K562 (cell line): ENCODE data around the gene CDKL4.

Source experiments
- CBFA2T2 ChIP-seq: fragments of 450-650 bp; conservative IDR thresholded peaks from 2 replicates; pipeline ENCODE4 v1.6.1; 2017; ENCODE audit warnings: mild to moderate bottlenecking
- CEBPB ChIP-seq: fragments of 450-650 bp; IDR thresholded peaks from 2 replicates; pipeline ENCODE4 v1.6.1; 2016; ENCODE audit warnings: missing genetic modification characterization, missing compliant biosample characterization
- CTCF ChIP-seq, 3 experiments: IDR thresholded peaks in 2 of 3; conservative IDR thresholded peaks in 1 of 3; 2 replicates each; pipeline ENCODE4 v1.5.1; 2011 to 2012; ENCODE audit warnings: low read length in 3 of 3, mild to moderate bottlenecking in 3 of 3, control low read depth in 2 of 3, improper control_type of control experiment in 1 of 3, inconsistent platforms in 1 of 3, low read depth in 1 of 3, mixed read lengths in 1 of 3, moderate library complexity in 1 of 3; ENCODE audit not compliant: insufficient read depth in 2 of 3
- EP300 ChIP-seq: IDR thresholded peaks from 2 replicates; pipeline ENCODE4 v1.6.1; 2012; ENCODE audit warnings: low read length, improper control_type of control experiment
- FOS ChIP-seq: IDR thresholded peaks from 3 replicates; pipeline ENCODE4 v1.6.1; 2011; ENCODE audit not compliant: insufficient read length; ENCODE audit errors: extremely low read depth

DNA sequence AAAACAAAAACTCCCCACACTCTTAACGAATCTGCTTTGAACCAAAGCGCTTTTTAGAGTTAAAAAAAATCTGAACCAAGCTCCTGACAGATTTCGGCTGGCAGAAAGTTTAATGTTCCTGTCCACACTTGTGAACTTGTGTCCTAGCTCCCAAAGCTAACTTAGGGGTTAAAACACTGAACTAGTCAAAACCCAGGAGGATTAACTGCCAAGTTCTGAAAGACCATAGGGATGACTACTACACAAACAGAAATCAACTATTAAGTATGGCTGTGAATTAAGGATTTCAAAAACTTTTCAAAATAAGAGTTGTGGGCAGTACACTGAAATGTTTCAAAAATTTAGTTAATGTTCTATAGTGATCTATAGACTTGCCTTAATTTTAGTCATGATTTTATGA, 26.2 kb upstream of the CDKL4 start:
- no peak for TF ChIP-seq EP300
- TF ChIP-seq FOS = no peak
- no peak for TF ChIP-seq CTCF (IDR thresholded peaks at IDR 0.05 in 2 of 3, conservative IDR thresholded peaks at IDR 0.05 in 1 of 3; ENCODE audit: insufficient read depth in 2 of 3, low read depth in 1 of 3, low read length in 3 of 3)
- no peak for TF ChIP-seq CEBPB (tag)
- no peak for TF ChIP-seq CBFA2T2
